ENCODE measurements around the gene LMAN1. TPM values are rescaled to one million over a fixed set of nuclear protein-coding genes. Genes with fewer than 3 reads are reported as not detected.
A peak's percentile ranks its signal among the peaks of the same experiment; 100 is the strongest.

LMAN1 gene
- total RNA-seq, 2 donors from 2014 or later, result 91.0 to 112 TPM

DNA sequence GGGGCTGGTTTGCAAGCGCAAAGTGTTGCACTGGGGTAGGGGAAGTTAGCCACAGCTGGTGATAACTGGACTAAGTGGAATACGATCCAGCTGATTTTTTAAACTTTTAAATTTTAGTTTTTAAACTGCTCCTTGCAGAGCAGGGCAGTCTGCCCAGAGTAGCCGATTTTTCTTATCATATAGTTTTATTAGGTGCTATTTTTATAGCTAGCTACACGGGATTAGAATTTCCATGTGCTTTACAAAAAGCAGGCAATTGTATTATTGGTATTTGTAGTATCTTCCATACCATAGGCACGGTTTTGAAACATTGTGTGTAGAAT, 50.2 kb downstream of the LMAN1 start:
- TF ChIP-seq POLR2A (IDR thresholded peaks at IDR 0.05), result no peak
- TF ChIP-seq, protein P1, sequence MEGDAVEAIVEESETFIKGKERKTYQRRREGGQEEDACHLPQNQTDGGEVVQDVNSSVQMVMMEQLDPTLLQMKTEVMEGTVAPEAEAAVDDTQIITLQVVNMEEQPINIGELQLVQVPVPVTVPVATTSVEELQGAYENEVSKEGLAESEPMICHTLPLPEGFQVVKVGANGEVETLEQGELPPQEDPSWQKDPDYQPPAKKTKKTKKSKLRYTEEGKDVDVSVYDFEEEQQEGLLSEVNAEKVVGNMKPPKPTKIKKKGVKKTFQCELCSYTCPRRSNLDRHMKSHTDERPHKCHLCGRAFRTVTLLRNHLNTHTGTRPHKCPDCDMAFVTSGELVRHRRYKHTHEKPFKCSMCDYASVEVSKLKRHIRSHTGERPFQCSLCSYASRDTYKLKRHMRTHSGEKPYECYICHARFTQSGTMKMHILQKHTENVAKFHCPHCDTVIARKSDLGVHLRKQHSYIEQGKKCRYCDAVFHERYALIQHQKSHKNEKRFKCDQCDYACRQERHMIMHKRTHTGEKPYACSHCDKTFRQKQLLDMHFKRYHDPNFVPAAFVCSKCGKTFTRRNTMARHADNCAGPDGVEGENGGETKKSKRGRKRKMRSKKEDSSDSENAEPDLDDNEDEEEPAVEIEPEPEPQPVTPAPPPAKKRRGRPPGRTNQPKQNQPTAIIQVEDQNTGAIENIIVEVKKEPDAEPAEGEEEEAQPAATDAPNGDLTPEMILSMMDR (IDR thresholded peaks at IDR 0.05), result no peak
- no peak for TF ChIP-seq POLR2AphosphoS5 (IDR thresholded peaks at IDR 0.05)
- WGBS, result 11% methylated on average over 5 of the region's 5 CpGs
- Histone ChIP-seq H3K36me3 (no peaks in the 10 kb centered on the region), H3K27me3 (replicated peaks; ENCODE audit: insufficient read depth) (no peaks in the 10 kb centered on the region), H3K27ac (no peak overlapping the region), H3K4me1 (replicated peaks) (no peaks in the 10 kb centered on the region), H3K9me3 (no peaks in the 10 kb centered on the region), H3K4me3 (peak overlapping the region in 1 of 2 donors; percentile 18)
- DNase-seq (ENCODE audit: low spot score), result no peak
- intact Hi-C loops (cut with DNase I), result loop anchor here (2.0 kb wide), 1 partner anchor 94 kb away; no protein-coding TSS in a partner anchor

DNA sequence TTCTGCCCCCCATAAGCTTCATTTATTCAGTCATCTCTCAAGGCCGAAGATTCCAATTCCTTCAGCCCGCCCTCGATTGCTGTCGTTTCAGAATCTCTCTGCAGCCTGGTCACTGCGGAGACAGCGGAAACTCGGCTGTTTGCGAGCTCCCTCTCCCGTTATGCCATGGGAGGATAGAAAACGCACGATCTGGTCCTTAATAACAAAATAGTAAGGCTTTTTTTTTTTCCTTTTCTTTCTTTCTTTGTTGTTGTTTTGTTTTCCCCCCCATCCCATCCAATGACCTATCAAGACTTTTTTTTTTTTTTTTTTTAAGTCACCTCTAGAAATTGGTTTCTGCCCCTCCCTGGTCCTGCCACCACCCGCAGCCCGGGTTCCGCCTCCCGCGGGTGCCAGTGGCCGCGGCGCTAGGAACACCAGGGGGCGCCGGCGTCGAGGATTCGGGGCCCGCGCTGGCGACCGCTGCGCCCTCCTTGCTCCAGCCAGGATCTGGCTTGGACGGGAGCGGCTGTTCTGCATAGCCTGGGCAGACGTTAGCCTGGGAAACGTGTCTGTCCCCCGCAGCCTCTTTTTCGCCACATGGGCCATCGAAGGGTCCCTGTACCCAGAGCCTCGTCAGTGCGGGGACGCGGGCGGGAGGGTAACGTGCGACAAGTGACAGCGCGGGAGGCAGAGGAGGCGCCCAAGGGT, 50.7 kb downstream of the LMAN1 start:
- TF ChIP-seq POLR2AphosphoS5 (IDR thresholded peaks at IDR 0.05) (peak; percentile 8), POLR2A (IDR thresholded peaks at IDR 0.05) (no peak)
- TF ChIP-seq, protein P1 (IDR thresholded peaks at IDR 0.05), result peak; percentile 47 to 80 (median 75)
- Histone ChIP-seq H3K4me3 (peak overlapping the region in 1 of 2 donors; percentile 18), H3K9me3 (no peaks in the 10 kb centered on the region), H3K4me1 (replicated peaks) (no peaks in the 10 kb centered on the region), H3K27ac (no peak overlapping the region), H3K36me3 (no peaks in the 10 kb centered on the region), H3K27me3 (replicated peaks; ENCODE audit: insufficient read depth) (no peaks in the 10 kb centered on the region)
- intact Hi-C loops (cut with DNase I), result loop anchor here (2.0 kb wide), 1 partner anchor 94 kb away; no protein-coding TSS in a partner anchor
- DNase-seq (ENCODE audit: low spot score), result peak; percentile 55
- 4% methylated on average over 46 of the region's 46 CpGs for WGBS

DNA sequence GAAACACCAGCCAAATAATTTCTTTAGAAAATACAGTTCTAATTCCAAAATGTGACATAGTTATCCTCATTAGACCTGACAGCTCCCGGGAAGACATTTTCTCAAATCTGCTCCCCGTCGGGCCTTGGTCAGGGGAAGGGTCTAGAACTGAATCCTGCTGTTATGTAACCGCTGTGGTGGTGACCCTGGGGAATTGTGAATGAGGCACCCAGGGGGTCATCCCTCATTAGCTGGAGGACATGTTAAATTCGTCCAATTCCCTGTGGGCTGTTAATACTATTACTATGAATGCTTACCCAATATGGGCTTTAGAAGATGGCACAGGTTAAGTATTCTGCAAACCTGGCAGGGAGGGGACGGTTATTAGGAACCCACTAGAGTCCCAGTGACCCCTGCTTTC, 52.4 kb downstream of the LMAN1 start:
- no peak for DNase-seq (ENCODE audit: low spot score)
- H3K27ac ChIP-seq, result no peak overlapping the region
- no peaks in the 10 kb centered on the region for H3K9me3 ChIP-seq
- H3K27me3 ChIP-seq (replicated peaks; ENCODE audit: insufficient read depth), result no peaks in the 10 kb centered on the region
- no peaks in the 10 kb centered on the region for H3K4me1 ChIP-seq (replicated peaks)
- WGBS, result 91% methylated on average over 6 of the region's 6 CpGs
- no peaks in the 10 kb centered on the region for H3K36me3 ChIP-seq
- TF ChIP-seq, protein P1 (IDR thresholded peaks at IDR 0.05), result no peak
- TF ChIP-seq POLR2AphosphoS5 (IDR thresholded peaks at IDR 0.05), result no peak
- no peak for TF ChIP-seq POLR2A (IDR thresholded peaks at IDR 0.05)
- intact Hi-C loops (cut with DNase I), result no loop called here
- H3K4me3 ChIP-seq, result no peak overlapping the region

DNA sequence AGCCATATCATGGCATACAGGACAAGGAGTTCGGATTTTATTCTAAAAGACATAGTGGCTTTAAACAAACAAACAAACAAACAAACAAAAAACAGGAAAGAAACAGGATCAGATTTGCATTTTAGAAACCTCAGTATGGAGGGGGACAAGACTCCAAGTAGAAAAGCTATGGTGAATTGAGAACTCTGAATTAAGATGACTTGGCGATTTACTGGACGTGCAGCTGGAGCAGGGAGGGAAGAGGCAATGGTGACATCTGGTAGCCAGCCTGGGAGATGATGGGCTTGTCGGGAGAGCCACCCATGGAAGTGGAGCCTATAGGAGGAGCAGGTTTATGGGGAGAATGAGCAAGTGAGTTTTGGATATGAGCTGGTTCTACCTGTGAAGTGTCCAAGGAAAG, 53.8 kb downstream of the LMAN1 start:
- peaks cover 4% of the 10 kb centered on the region for H3K27me3 ChIP-seq (replicated peaks; ENCODE audit: insufficient read depth)
- H3K9me3 ChIP-seq, result no peaks in the 10 kb centered on the region
- no peaks in the 10 kb centered on the region for H3K4me1 ChIP-seq (replicated peaks)
- H3K27ac ChIP-seq, result no peak overlapping the region
- no peak for DNase-seq (ENCODE audit: low spot score)
- no peak overlapping the region for H3K4me3 ChIP-seq
- no peaks in the 10 kb centered on the region for H3K36me3 ChIP-seq
- TF ChIP-seq POLR2A (IDR thresholded peaks at IDR 0.05) (no peak), POLR2AphosphoS5 (IDR thresholded peaks at IDR 0.05) (no peak)
- TF ChIP-seq, protein P1 (IDR thresholded peaks at IDR 0.05), result no peak
- intact Hi-C loops (cut with DNase I), result no loop called here
- 73% methylated on average over 4 of the region's 4 CpGs for WGBS

DNA sequence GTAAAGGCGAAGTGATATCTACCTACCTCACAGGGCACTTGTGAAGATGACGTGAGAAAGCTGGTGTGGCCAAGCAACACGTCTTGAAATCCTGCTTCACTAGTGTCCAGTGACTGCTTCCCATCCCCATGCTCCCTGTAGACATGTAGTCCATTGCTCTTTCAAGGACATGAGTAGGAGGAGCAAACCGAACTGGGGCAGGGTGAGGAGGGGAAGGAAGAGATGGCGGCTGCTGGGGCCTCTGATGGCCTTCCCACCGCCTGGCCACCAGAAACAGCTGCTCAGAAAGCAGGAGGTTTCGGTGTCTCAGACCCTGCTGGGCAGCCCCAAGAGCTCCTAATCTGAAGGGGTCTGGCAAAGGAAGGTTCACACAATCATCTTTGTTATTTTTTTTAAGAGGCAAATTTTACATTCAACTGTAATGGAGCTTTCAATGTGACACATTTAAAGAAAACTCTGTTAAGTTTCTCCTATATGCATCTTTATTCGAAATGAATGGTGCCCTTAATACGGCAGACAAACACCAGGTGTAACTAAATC, 55.3 kb downstream of the LMAN1 start:
- no peak overlapping the region for H3K4me3 ChIP-seq
- DNase-seq (ENCODE audit: low spot score), result no peak
- no peaks in the 10 kb centered on the region for H3K36me3 ChIP-seq
- TF ChIP-seq, protein P1 (IDR thresholded peaks at IDR 0.05), result no peak
- no peak for TF ChIP-seq POLR2A (IDR thresholded peaks at IDR 0.05)
- TF ChIP-seq POLR2AphosphoS5 (IDR thresholded peaks at IDR 0.05), result no peak
- peaks cover 4% of the 10 kb centered on the region for H3K27me3 ChIP-seq (replicated peaks; ENCODE audit: insufficient read depth)
- no peaks in the 10 kb centered on the region for H3K4me1 ChIP-seq (replicated peaks)
- no peaks in the 10 kb centered on the region for H3K9me3 ChIP-seq
- no peak overlapping the region for H3K27ac ChIP-seq
- intact Hi-C loops (cut with DNase I), result no loop called here
- 75% methylated on average over 9 of the region's 9 CpGs for WGBS

Measured in prostate gland (tissue), 2 donors.